Stomach (tissue), 4 donors: ENCODE measurements around the gene DST.

Experiments used
- CTCF ChIP-seq, 7 experiments: fragments of 450-650 bp in 4 of 7; fragments of 200-600 bp in 3 of 7; sonication (generic) in 3 of 7; IDR thresholded peaks; one replicate each; pipeline ENCODE4 v1.5.1; 2016 to 2019; ENCODE audit warnings: antibody characterized with exemption in 7 of 7, control low read depth in 2 of 7, mild to moderate bottlenecking in 1 of 7
- EP300 ChIP-seq: sonication (generic); formaldehyde crosslinking; IDR thresholded peaks from one replicate; pipeline ENCODE4 v1.6.1; 2017; ENCODE audit warnings: antibody characterized with exemption
- POLR2A ChIP-seq, 4 donors: fragments of 450-650 bp; IDR thresholded peaks; one replicate each; pipeline ENCODE4 v1.6.1; 2016; ENCODE audit warnings: antibody characterized with exemption in 4 of 4, control low read depth in 2 of 4, mild to moderate bottlenecking in 1 of 4, moderate library complexity in 1 of 4

- TF ChIP-seq CTCF (IDR thresholded peaks at IDR 0.05) (no peak), EP300 (no peak), POLR2A (IDR thresholded peaks at IDR 0.05) (no peak)
These were observed 18.0 kb downstream of the DST start for GRCh38 chr6:56624728-56625069.
